HL-60 (cell line): ENCODE measurements around the gene ANO8.

Experiments
- DNase-seq, 2 experiments: peaks; one replicate each; pipeline ENCODE4 v3.0.0-alpha.2; 2010 to 2020; ENCODE audit warnings: low read depth in 1 of 2, low spot score in 1 of 2
- H3K27ac ChIP-seq: fragments of 250-450 bp; sonication (Bioruptor Pico); replicated peaks from 2 replicates; pipeline ENCODE4 v1.5.1; 2020; ENCODE audit warnings: mild to moderate bottlenecking, moderate library complexity
- H3K27me3 ChIP-seq: fragments of 250-450 bp; sonication (Bioruptor Pico); 2 replicates; pipeline ENCODE4 v1.5.1; 2021; ENCODE audit warnings: mild to moderate bottlenecking, moderate library complexity; ENCODE audit not compliant: insufficient read depth, poor library complexity, severe bottlenecking
- H3K4me3 ChIP-seq: replicated peaks from 2 replicates; pipeline ENCODE4 v1.5.1; 2011; ENCODE audit warnings: mild to moderate bottlenecking, control low read depth, low read length; ENCODE audit not compliant: insufficient read depth
- CTCF ChIP-seq: IDR thresholded peaks from one replicate; pipeline ENCODE4 v1.5.1; 2011; ENCODE audit warnings: low read length, control low read depth, inconsistent platforms; ENCODE audit not compliant: insufficient read depth
- GABPA ChIP-seq: IDR thresholded peaks from 2 replicates; pipeline ENCODE4 v1.6.1; 2012; ENCODE audit warnings: low read depth
- POLR2AphosphoS5 ChIP-seq: IDR thresholded peaks from 2 replicates; pipeline ENCODE4 v1.6.1; 2012; ENCODE audit warnings: low read depth
- REST ChIP-seq: IDR thresholded peaks from 2 replicates; pipeline ENCODE4 v1.6.1; 2012; ENCODE audit warnings: low read depth; ENCODE audit not compliant: insufficient replicate concordance
- SPI1 ChIP-seq: IDR thresholded peaks from 2 replicates; pipeline ENCODE4 v1.6.1; 2012; ENCODE audit warnings: low read depth, mild to moderate bottlenecking, borderline replicate concordance

Gene ANO8

DNA sequence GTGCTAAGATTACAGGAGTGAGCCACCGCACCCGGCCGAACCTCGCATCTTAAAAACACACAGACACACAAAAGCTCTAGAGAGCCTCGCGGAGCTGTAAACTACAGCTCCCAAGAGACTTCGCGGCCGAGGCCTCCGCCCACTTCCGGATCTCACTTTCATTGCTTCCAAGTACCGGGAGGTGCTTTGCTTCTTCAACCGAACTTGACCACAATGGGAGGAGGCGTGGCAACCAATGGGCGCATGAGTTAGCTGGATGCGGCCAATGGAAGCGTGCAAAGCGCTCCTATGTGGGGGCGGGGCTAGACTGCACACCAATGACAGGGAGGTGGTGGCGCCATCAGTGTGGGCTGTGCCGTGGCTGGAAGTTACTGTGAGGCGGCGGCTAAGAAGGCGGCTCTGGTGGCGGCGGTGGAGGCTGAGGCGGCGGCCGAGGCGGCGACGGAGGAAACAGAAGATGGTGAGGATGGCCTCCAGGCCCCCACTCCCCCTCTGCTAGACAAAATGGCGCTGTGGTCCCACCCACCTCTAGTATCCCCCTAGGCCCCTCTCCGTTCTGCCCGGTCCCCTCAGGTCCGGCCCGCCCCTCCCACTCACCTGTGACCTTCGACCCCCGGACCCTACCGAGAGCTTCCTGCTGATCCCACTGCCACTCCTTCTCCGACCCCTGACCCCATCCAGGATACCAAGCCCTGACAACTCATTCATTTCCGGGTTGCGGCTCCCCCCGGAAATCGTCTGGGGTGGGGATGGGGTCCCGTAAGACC is 25.3 kb downstream of the ANO8 start, which contains the start of gene DDA1:
Gene DDA1, plus strand, starts transcription at position 366 of the 767 bp plus-strand sequence. Its CDS starts 92 bp downstream, at position 458.
- peak within 1 kb of the TSS; percentile 64 for H3K27ac ChIP-seq
- TF ChIP-seq POLR2AphosphoS5, result peak; percentile 68; the same call in 1 of the 2 replicates
- TF ChIP-seq CTCF, result no peak
- TF ChIP-seq REST, result no peak
- peak; percentile 85 for TF ChIP-seq GABPA
- peak; percentile 21; the same call in 1 of the 2 replicates for TF ChIP-seq SPI1
- peak; percentile 100 for DNase-seq
- no peaks in the 10 kb centered on the region for H3K27me3 ChIP-seq
- H3K4me3 ChIP-seq, result peak within 1 kb of the TSS; percentile 98

DNA sequence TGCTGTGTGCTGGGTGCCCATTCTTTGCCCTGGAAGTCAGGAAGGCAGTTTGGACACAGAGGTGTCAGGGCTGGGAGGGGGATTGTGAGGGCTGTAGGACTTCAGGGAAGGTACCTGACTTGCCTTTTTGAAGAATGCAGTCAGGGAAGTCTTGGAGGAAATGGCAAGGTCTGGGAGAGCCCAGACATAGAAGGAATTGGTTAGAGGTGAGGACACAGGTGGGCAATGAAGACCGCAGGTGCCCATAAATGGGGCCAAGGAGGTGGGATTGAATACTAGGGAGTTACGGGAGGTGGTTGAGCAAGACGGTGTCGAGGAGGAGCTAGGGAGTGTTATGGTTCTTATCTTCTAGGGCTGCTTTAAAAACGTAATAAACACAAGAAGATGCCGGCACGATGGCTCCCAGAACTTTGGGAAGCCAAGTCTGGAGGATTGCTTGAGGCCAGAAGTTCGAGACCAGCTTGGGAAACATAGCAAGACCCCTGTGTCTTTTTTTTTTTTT is 26.7 kb downstream of the ANO8 start:
- H3K27ac ChIP-seq, result no peak overlapping the region
- H3K27me3 ChIP-seq, result no peaks in the 10 kb centered on the region
- DNase-seq, result no peak
- no peak overlapping the region for H3K4me3 ChIP-seq
- TF ChIP-seq SPI1 (no peak), POLR2AphosphoS5 (no peak), CTCF (no peak), REST (no peak), GABPA (no peak)

DNA sequence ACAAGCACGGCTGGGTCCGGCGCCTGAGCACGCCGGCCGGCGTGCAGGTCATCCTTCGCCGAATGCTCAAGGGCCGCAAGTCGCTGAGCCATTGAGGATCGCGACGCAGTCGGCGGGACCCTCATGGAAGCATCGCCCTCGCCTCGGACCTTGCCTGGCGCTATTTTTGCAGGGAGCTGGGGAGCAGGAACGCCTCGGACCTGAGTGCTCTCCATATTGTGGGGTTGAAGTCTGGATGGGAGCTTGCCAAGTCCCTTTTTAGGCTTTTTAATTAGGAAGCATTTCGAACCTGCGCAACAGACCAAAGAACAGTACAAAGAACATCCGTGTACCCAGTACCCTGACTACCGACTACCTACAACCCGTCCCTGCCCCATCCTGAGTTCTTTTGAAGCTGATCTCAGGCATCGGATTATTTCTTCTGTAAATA is 28.4 kb downstream of the ANO8 start:
- peak overlapping the region; percentile 78 for H3K4me3 ChIP-seq
- TF ChIP-seq SPI1 (no peak), GABPA (no peak), POLR2AphosphoS5 (no peak), REST (no peak), CTCF (no peak)
- DNase-seq, result no peak
- H3K27me3 ChIP-seq, result no peaks in the 10 kb centered on the region
- H3K27ac ChIP-seq, result peak overlapping the region; percentile 86
